Psoas muscle (tissue), 8 donors: ENCODE results near the gene MTCL1. TPM values are rescaled to one million over a fixed set of nuclear protein-coding genes. Genes with fewer than 3 reads are reported as not detected.

ENCODE experiments used
- ATAC-seq, 4 donors: fragments of 200-7000 bp; cut with Tn5 transposase; one replicate each; pipeline ENCODE4 v1.9.1; 2020; ENCODE audit warnings: moderate library complexity in 3 of 4, mild to moderate bottlenecking in 2 of 4
- DNase-seq, 2 donors: peaks; one replicate each; pipeline ENCODE4 v3.0.0-alpha.2; 2020
- H3K27ac ChIP-seq: fragments of 200-600 bp; one replicate; pipeline ENCODE4 v1.8.0; 2022
- H3K27me3 ChIP-seq, 3 donors: fragments of 200-600 bp in 1 of 3; one replicate each; pipeline versions ENCODE4 v1.6.1 to v1.8.0; 2013 to 2022; ENCODE audit warnings: low read length in 2 of 3, mild to moderate bottlenecking in 2 of 3, moderate library complexity in 1 of 3; ENCODE audit not compliant: insufficient read depth in 3 of 3
- H3K36me3 ChIP-seq, 2 donors: fragments of 200-600 bp in 1 of 2; one replicate each; pipeline versions ENCODE4 v1.6.1 to v1.8.0; 2013 to 2022; ENCODE audit warnings: low read depth in 1 of 2, mild to moderate bottlenecking in 1 of 2, moderate library complexity in 1 of 2; ENCODE audit not compliant: insufficient read depth in 1 of 2
- H3K4me1 ChIP-seq: fragments of 200-600 bp; one replicate; pipeline ENCODE4 v1.8.0; 2022
- H3K4me3 ChIP-seq: fragments of 200-600 bp; one replicate; pipeline ENCODE4 v1.8.0; 2022; ENCODE audit warnings: mild to moderate bottlenecking
- H3K9me3 ChIP-seq: fragments of 200-600 bp; one replicate; pipeline ENCODE4 v1.8.0; 2022
- CTCF ChIP-seq: fragments of 200-600 bp; IDR thresholded peaks from one replicate; pipeline ENCODE4 v1.8.0; 2022; ENCODE audit warnings: antibody characterized with exemption
- WGBS, 3 donors: extraction: QIAGEN DNeasy Blood & Tissue Kit; methylation state at CpG; one replicate each; pipeline versions ENCODE4 v1.1.6 to v1.1.7; 2013; 5-methylcytosine and 5-hydroxymethylcytosine counted together
- intact Hi-C, 2 donors: fragments of 100-400 bp; cut with DNase I; formaldehyde crosslinking; loops; one replicate each; pipeline versions ENCODE4 v1.11.0 to v1.14.2; 2022
- polyA plus RNA-seq, 3 donors: library from polyadenylated mRNA; stranded (reverse); fragments of 200-250 nt; gene quantifications; one replicate each; pipeline ENCODE4 v1.2.3, GENCODE V29; 2013
- total RNA-seq, 4 donors: library from RNA; stranded (reverse); fragmentation: NEBNext Ultra II Directional in 2 of 4; extraction: Animal tissue kit (Norgen Biotek cat#: 25700) in 2 of 4; gene quantifications; one replicate each; pipeline versions ENCODE4 v1.2.1 to v1.2.4, GENCODE V29; 2021 to 2023
- donor health status: healthy with polysubstance abuse.
- donor health status: DM: no; HTN: no; CAD: no; lungs with moderate emphysema.
- donor health status: Bipolar disorder and iron deficiency.
- donor health status: healthy.
- donor health status: DM: yes; HTN: yes; CAD: no.
- donor health status: DM: no; HTN: no; CAD: no.
- donor health status: DM: no; HTN: no; CAD: no.
- donor health status: DM: yes; HTN: yes; CAD: no.

MTCL1 gene
- total and polyA plus RNA-seq, 7 donors: 1.3 to 5.3 (median 3.0) TPM

GRCh38 chr18:8662560-8663255 is 42.6 kb upstream of the MTCL1 start:
- intact Hi-C loops: loop anchor here in 1 of 2 donors (10.0 kb wide), 1 partner anchor 322 kb away; no protein-coding TSS in a partner anchor
- 87 to 90% (median 89%) methylated on average over 20 of the region's 20 CpGs for WGBS, 3 donors
- Histone ChIP-seq H3K27ac (no peak overlapping the region), H3K27me3 (no peaks in the 10 kb centered on the region), H3K4me3 (no peak overlapping the region), H3K4me1 (no peaks in the 10 kb centered on the region), H3K36me3 (no peaks in the 10 kb centered on the region), H3K9me3 (no peaks in the 10 kb centered on the region)
- ATAC-seq (no peak), DNase-seq (no peak)
- no peak for TF ChIP-seq CTCF

GRCh38 chr18:8667846-8668245 is 37.5 kb upstream of the MTCL1 start:
- H3K4me3 ChIP-seq: no peak overlapping the region
- intact Hi-C loops: loop anchor here in 1 of 2 donors (10.0 kb wide), 1 partner anchor 317 kb away; no protein-coding TSS in a partner anchor
- no peak for ATAC-seq
- no peak for DNase-seq
- no peaks in the 10 kb centered on the region for H3K36me3 ChIP-seq
- no peaks in the 10 kb centered on the region for H3K9me3 ChIP-seq
- no peak for TF ChIP-seq CTCF
- H3K27me3 ChIP-seq: no peaks in the 10 kb centered on the region
- H3K27ac ChIP-seq: no peak overlapping the region
- no peaks in the 10 kb centered on the region for H3K4me1 ChIP-seq
- WGBS, 3 donors: 86 to 92% (median 91%) methylated on average over 3 of the region's 3 CpGs

- ATAC-seq: no peak
- H3K9me3 ChIP-seq: no peaks in the 10 kb centered on the region
- H3K27me3 ChIP-seq: no peaks in the 10 kb centered on the region
- H3K4me1 ChIP-seq: no peaks in the 10 kb centered on the region
- no peak for DNase-seq
- TF ChIP-seq CTCF: no peak
- H3K27ac ChIP-seq: no peak overlapping the region
- intact Hi-C loops: loop anchor here in 1 of 2 donors (10.0 kb wide), 1 partner anchor 316 kb away; no protein-coding TSS in a partner anchor
- no peaks in the 10 kb centered on the region for H3K36me3 ChIP-seq
- H3K4me3 ChIP-seq: no peak overlapping the region
Observed at GRCh38 chr18:8668381-8668780, 37.0 kb upstream of the MTCL1 start.

- Histone ChIP-seq H3K9me3 (no peaks in the 10 kb centered on the region), H3K4me1 (no peaks in the 10 kb centered on the region), H3K27ac (no peak overlapping the region), H3K27me3 (no peaks in the 10 kb centered on the region), H3K4me3 (no peak overlapping the region), H3K36me3 (no peaks in the 10 kb centered on the region)
- TF ChIP-seq CTCF: no peak
- 82 to 90% (median 87%) methylated on average over 4 of the region's 4 CpGs for whole genome bisulfite sequencing, 3 donors
- DNase-seq (no peak), ATAC-seq (no peak)
- intact Hi-C loops: loop anchor here in 1 of 2 donors (10.0 kb wide), 1 partner anchor 315 kb away; no protein-coding TSS in a partner anchor
Observed at GRCh38 chr18:8669571-8669970, 35.8 kb upstream of the MTCL1 start.
